Trophoblast cell (in vitro differentiated cells and primary cell): ENCODE measurements around the gene PIGBOS1.

ENCODE experiments used
- DNase-seq, 2 donors: peaks; one replicate each; pipeline ENCODE4 v3.0.0-alpha.2; 2016
- H2AFZ ChIP-seq: 2 replicates; pipeline ENCODE4 v1.6.1; 2013; ENCODE audit warnings: low read length, moderate library complexity, mild to moderate bottlenecking; ENCODE audit not compliant: insufficient read depth, poor library complexity
- H2AK5ac ChIP-seq: 2 replicates; pipeline ENCODE4 v1.6.1; 2013; ENCODE audit warnings: mild to moderate bottlenecking, low read length
- H2BK120ac ChIP-seq: 2 replicates; pipeline ENCODE4 v1.6.1; 2013; ENCODE audit warnings: low read length, mild to moderate bottlenecking, moderate library complexity; ENCODE audit not compliant: insufficient read depth, poor library complexity
- H2BK12ac ChIP-seq: 2 replicates; pipeline ENCODE4 v1.6.1; 2013; ENCODE audit warnings: mild to moderate bottlenecking, low read length, moderate library complexity
- H2BK5ac ChIP-seq: 2 replicates; pipeline ENCODE4 v1.6.1; 2013; ENCODE audit warnings: low read length, low read depth, moderate library complexity, mild to moderate bottlenecking; ENCODE audit not compliant: poor library complexity
- H3K14ac ChIP-seq: 2 replicates; pipeline ENCODE4 v1.6.1; 2013; ENCODE audit warnings: mild to moderate bottlenecking, low read length
- H3K18ac ChIP-seq: 2 replicates; pipeline ENCODE4 v1.6.1; 2013; ENCODE audit warnings: mild to moderate bottlenecking, low read length
- H3K23ac ChIP-seq: 2 replicates; pipeline ENCODE4 v1.6.1; 2013; ENCODE audit warnings: low read length
- H3K27ac ChIP-seq: 2 replicates; pipeline ENCODE4 v1.5.1; 2013; ENCODE audit warnings: low read depth, mild to moderate bottlenecking, inconsistent platforms, low read length, moderate library complexity
- H3K27me3 ChIP-seq: 2 replicates; pipeline ENCODE4 v1.6.1; 2013; ENCODE audit warnings: inconsistent platforms, mild to moderate bottlenecking, low read length, moderate library complexity; ENCODE audit not compliant: insufficient read depth
- H3K36me3 ChIP-seq, 2 experiments: 1 replicate in 1 of 2; 2 replicates in 1 of 2; pipeline ENCODE4 v1.6.1; 2013; ENCODE audit warnings: low read length in 2 of 2, mild to moderate bottlenecking in 2 of 2, moderate library complexity in 1 of 2; ENCODE audit not compliant: insufficient read depth in 2 of 2, control insufficient read depth in 1 of 2
- H3K4ac ChIP-seq: 2 replicates; pipeline ENCODE4 v1.6.1; 2013; ENCODE audit warnings: low read depth, mild to moderate bottlenecking, low read length, moderate library complexity
- H3K4me1 ChIP-seq, 2 experiments: 1 replicate in 1 of 2; 2 replicates in 1 of 2; pipeline ENCODE4 v1.6.1; 2013; ENCODE audit warnings: low read length in 2 of 2, mild to moderate bottlenecking in 2 of 2, moderate library complexity in 1 of 2; ENCODE audit not compliant: insufficient read depth in 2 of 2, control insufficient read depth in 1 of 2
- H3K4me2 ChIP-seq: 2 replicates; pipeline ENCODE4 v1.6.1; 2013; ENCODE audit warnings: inconsistent platforms, mild to moderate bottlenecking, low read length, moderate library complexity
- H3K4me3 ChIP-seq: 2 replicates; pipeline ENCODE4 v1.5.1; 2013; ENCODE audit warnings: mild to moderate bottlenecking, low read depth, low read length, inconsistent platforms
- H3K79me1 ChIP-seq: one replicate; pipeline ENCODE4 v1.6.1; 2013; ENCODE audit warnings: low read length
- H3K79me2 ChIP-seq: 2 replicates; pipeline ENCODE4 v1.6.1; 2013; ENCODE audit warnings: low read length, mild to moderate bottlenecking; ENCODE audit not compliant: control insufficient read depth, insufficient read depth, poor library complexity
- H3K9ac ChIP-seq: 2 replicates; pipeline ENCODE4 v1.6.1; 2013; ENCODE audit warnings: mild to moderate bottlenecking, low read length
- H3K9me3 ChIP-seq: 2 replicates; pipeline ENCODE4 v1.6.1; 2013; ENCODE audit warnings: low read depth, mild to moderate bottlenecking, control low read depth, inconsistent platforms, low read length; ENCODE audit not compliant: insufficient read depth
- H4K12ac ChIP-seq: 2 replicates; pipeline ENCODE4 v1.6.1; 2013; ENCODE audit warnings: low read depth, mild to moderate bottlenecking, low read length, moderate library complexity
- H4K8ac ChIP-seq: 2 replicates; pipeline ENCODE4 v1.6.1; 2013; ENCODE audit warnings: low read depth, mild to moderate bottlenecking, low read length, moderate library complexity
- H4K91ac ChIP-seq: one replicate; pipeline ENCODE4 v1.6.1; 2013; ENCODE audit warnings: low read depth, mild to moderate bottlenecking, low read length, moderate library complexity
- WGBS: extraction: QIAGEN DNeasy Blood & Tissue Kit; methylation state at CpG from one replicate; pipeline ENCODE4 v1.1.7; 2013; ENCODE audit warnings: missing lambda C conversion rate; ENCODE audit not compliant: insufficient read length, insufficient coverage; ENCODE audit errors: extremely low coverage; 5-methylcytosine and 5-hydroxymethylcytosine counted together

Gene PIGBOS1

DNA sequence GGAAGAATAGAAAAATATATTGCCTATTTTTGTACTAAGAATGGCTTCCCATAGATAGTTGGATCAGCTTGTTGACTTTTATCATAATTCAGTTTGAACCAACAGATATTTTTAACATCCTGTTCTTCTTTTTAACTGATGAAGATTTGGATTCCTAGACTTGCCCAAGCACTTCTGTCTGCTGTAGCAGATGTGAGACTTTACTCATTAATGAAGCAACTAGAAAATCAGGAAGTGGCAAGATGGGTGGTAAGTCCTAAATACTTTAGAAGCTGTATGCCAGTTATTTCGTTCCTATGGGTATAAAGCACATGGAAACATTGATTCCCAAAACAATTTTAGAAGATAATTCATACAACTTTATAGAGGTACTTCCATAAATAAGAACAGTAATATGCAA, 8.5 kb upstream of the PIGBOS1 start:
- H3K9me3 ChIP-seq, result no peaks in the 10 kb centered on the region
- H3K23ac ChIP-seq, result no peak overlapping the region
- H4K91ac ChIP-seq, result no peak overlapping the region
- no peak for DNase-seq
- H3K36me3 ChIP-seq, result no peaks in the 10 kb centered on the region
- no peaks in the 10 kb centered on the region for H3K27me3 ChIP-seq
- H3K79me2 ChIP-seq, result no peaks in the 10 kb centered on the region
- no peak overlapping the region for H4K8ac ChIP-seq
- H4K12ac ChIP-seq, result no peak overlapping the region
- H3K27ac ChIP-seq, result no peak overlapping the region
- H2AFZ ChIP-seq, result no peak overlapping the region
- H2BK5ac ChIP-seq, result no peak overlapping the region
- no peak overlapping the region for H3K4me3 ChIP-seq
- H3K79me1 ChIP-seq, result no peaks in the 10 kb centered on the region
- H3K4me2 ChIP-seq, result no peak overlapping the region
- H3K18ac ChIP-seq, result no peak overlapping the region
- no peak overlapping the region for H3K14ac ChIP-seq
- H2BK12ac ChIP-seq, result no peak overlapping the region
- H3K4ac ChIP-seq, result no peak overlapping the region
- no peak overlapping the region for H2BK120ac ChIP-seq
- WGBS, result no CpG with 5 or more reads among the region's 1 CpG
- H2AK5ac ChIP-seq, result no peak overlapping the region
- no peak overlapping the region for H3K9ac ChIP-seq
- no peaks in the 10 kb centered on the region for H3K4me1 ChIP-seq

DNA sequence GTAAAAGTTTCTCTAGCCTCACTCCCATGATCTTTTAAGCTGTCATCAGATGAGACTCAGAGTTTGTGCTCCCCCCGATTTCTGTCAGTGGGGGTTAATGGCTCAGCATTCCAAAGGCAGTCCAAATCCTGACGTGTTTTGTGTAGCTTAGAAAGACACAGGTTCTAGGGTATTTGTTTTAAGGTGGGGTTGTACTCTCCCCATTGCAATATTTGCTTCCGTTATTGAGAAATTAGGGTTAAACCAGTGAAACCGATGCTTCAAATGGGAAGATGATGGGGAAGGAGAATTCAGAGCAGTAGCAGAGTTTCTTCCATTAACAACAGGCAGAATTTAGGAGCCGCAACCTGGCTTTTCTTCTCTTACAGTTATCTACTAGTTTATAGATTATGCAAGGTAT, 3.5 kb upstream of the PIGBOS1 start:
- Histone ChIP-seq H3K4ac (no peak overlapping the region), H3K4me2 (no peak overlapping the region), H2AFZ (no peak overlapping the region), H3K36me3 (no peaks in the 10 kb centered on the region), H2BK120ac (no peak overlapping the region), H3K79me2 (peaks cover 5% of the 10 kb centered on the region), H4K8ac (no peak overlapping the region), H3K27me3 (no peaks in the 10 kb centered on the region), H3K79me1 (peaks cover 6% of the 10 kb centered on the region), H3K14ac (no peak overlapping the region), H3K9ac (no peak overlapping the region), H3K27ac (no peak overlapping the region), H3K18ac (no peak overlapping the region), H4K91ac (no peak overlapping the region), H4K12ac (no peak overlapping the region), H3K4me3 (no peak overlapping the region), H3K4me1 (no peaks in the 10 kb centered on the region), H2AK5ac (no peak overlapping the region), H3K23ac (no peak overlapping the region), H2BK12ac (no peak overlapping the region), H2BK5ac (no peak overlapping the region), H3K9me3 (no peaks in the 10 kb centered on the region)
- DNase-seq, result no peak
- WGBS, result no CpG with 5 or more reads among the region's 5 CpGs

DNA sequence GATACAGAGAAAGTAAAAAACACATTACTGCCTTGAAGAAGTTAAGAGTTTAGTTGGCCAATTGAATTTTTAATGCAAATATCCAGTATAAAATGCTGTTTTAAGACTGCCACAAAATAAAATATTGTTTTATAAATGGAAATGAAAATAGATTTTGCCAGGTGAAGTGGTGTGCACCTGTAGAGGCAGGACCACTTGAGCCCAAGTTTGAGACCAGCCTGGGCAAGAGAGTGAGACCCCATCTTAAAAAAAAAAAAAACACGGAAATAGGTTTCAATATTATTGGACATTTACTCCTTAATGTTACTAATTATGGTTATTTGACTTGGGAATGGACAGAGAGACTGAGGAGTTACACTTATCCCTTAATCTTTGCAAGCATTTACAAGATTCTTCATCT, 2.0 kb upstream of the PIGBOS1 start:
- Histone ChIP-seq H3K27me3 (no peaks in the 10 kb centered on the region), H3K27ac (no peak overlapping the region), H3K36me3 (no peaks in the 10 kb centered on the region), H3K4ac (no peak overlapping the region), H3K4me1 (no peaks in the 10 kb centered on the region), H2AK5ac (no peak overlapping the region), H2BK120ac (no peak overlapping the region), H4K91ac (no peak overlapping the region), H2BK12ac (no peak overlapping the region), H3K4me2 (no peak overlapping the region), H3K79me1 (peaks cover 6% of the 10 kb centered on the region), H4K12ac (no peak overlapping the region), H2BK5ac (no peak overlapping the region), H3K79me2 (peaks cover 5% of the 10 kb centered on the region), H3K23ac (no peak overlapping the region), H3K18ac (no peak overlapping the region), H4K8ac (no peak overlapping the region), H3K9ac (no peak overlapping the region), H3K14ac (no peak overlapping the region), H3K9me3 (no peaks in the 10 kb centered on the region), H3K4me3 (no peak overlapping the region), H2AFZ (no peak overlapping the region)
- no CpG with 5 or more reads among the region's 1 CpG for WGBS
- no peak for DNase-seq

DNA sequence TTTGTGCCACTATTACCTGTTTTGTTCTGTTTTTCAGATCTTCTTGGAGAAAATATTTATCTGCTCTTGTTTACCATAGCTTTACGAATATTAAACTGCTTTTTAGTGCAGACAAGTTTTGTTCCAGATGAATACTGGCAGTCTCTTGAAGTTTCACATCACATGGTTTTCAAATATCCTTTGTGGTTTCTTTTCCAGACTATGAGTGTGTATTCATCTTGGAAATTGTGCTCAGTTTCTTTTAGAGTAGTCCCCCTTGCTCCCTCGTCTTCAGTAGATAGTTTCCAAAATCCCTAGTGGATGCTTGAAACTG, 1.3 kb upstream of the PIGBOS1 start:
- Histone ChIP-seq H3K18ac (no peak overlapping the region), H3K27ac (no peak overlapping the region), H2BK120ac (no peak overlapping the region), H2AFZ (no peak overlapping the region), H3K79me2 (peaks cover 5% of the 10 kb centered on the region), H3K9ac (no peak overlapping the region), H3K4me2 (no peak overlapping the region), H2BK5ac (no peak overlapping the region), H3K36me3 (no peaks in the 10 kb centered on the region), H3K4me3 (no peak overlapping the region), H3K27me3 (no peaks in the 10 kb centered on the region), H4K12ac (no peak overlapping the region), H4K91ac (no peak overlapping the region), H2AK5ac (no peak overlapping the region), H3K23ac (no peak overlapping the region), H3K14ac (no peak overlapping the region), H3K9me3 (no peaks in the 10 kb centered on the region), H3K79me1 (peaks cover 6% of the 10 kb centered on the region), H2BK12ac (no peak overlapping the region), H3K4ac (no peak overlapping the region), H4K8ac (peak overlapping the region; percentile 73), H3K4me1 (no peaks in the 10 kb centered on the region)
- DNase-seq, result no peak
- no CpG with 5 or more reads among the region's 2 CpGs for WGBS
